H1 (cell line): Measurements from ENCODE around the gene ZNF879. TPM values are rescaled to one million over a fixed set of nuclear protein-coding genes. Genes with fewer than 3 reads are reported as not detected.

Experiments
- EP300 ChIP-seq, 2 experiments: IDR thresholded peaks; 1 replicate in 1 of 2; 2 replicates in 1 of 2; pipeline ENCODE4 v1.6.1; 2011 to 2012; ENCODE audit warnings: low read depth in 2 of 2, low read length in 2 of 2, mild to moderate bottlenecking in 2 of 2, borderline replicate concordance in 1 of 2, inconsistent platforms in 1 of 2, moderate library complexity in 1 of 2
- POLR2A ChIP-seq, 2 experiments: IDR thresholded peaks; 1 replicate in 1 of 2; 2 replicates in 1 of 2; pipeline ENCODE4 v1.6.1; 2011; ENCODE audit warnings: low read depth in 2 of 2, low read length in 2 of 2, mild to moderate bottlenecking in 2 of 2; ENCODE audit errors: control extremely low read depth in 1 of 2
- POLR2AphosphoS5 ChIP-seq: IDR thresholded peaks from 2 replicates; pipeline ENCODE4 v1.6.1; 2011; ENCODE audit warnings: low read depth, low read length
- POU5F1 ChIP-seq: IDR thresholded peaks from 2 replicates; pipeline ENCODE4 v1.6.1; 2011; ENCODE audit warnings: low read depth, mild to moderate bottlenecking, low read length, moderate library complexity
- RNF2 ChIP-seq: fragments of 200-900, 300-1000 bp; sonication (generic); IDR thresholded peaks from 2 replicates; pipeline ENCODE4 v1.7.1; 2016; ENCODE audit warnings: borderline replicate concordance, low read depth, mild to moderate bottlenecking, antibody characterized with exemption, low read length; ENCODE audit not compliant: poor library complexity, severe bottlenecking; ENCODE audit errors: missing control alignments
- polyA plus RNA-seq, 7 experiments: library from polyadenylated mRNA; depleted of rRNA in 3 of 7; stranded (reverse) in 5 of 7; unstranded in 2 of 7; fragments of >200 nt in 5 of 7; fragments of 200-250 nt in 2 of 7; gene quantifications; 1 replicate in 5 of 7; 2 replicates in 1 of 7; 4 replicates in 1 of 7; pipeline versions ENCODE4 v1.2.1 to v1.2.3, GENCODE V29; 2011 to 2013; ENCODE audit warnings: missing spikeins in 2 of 7, mixed read lengths in 2 of 7
- total RNA-seq: library from RNA; stranded (reverse); fragmentation: NEBNext Ultra II Directional; extraction: Animal tissue kit (Norgen Biotek cat#: 25700); gene quantifications from 2 replicates; pipeline ENCODE4 v1.2.1, GENCODE V29; 2021

The ZNF879 gene
- total and polyA plus RNA-seq, 2 of the 8 experiments (the other 6 are each of a cell fraction or from before 2014, with no cell fraction given) = 2.2 to 3.1 TPM

GRCh38 chr5:179054876-179055275, 31.3 kb downstream of the ZNF879 start (continued):
- TF ChIP-seq EP300 (IDR thresholded peaks at IDR 0.05; ENCODE audit: borderline replicate concordance in 1 of 2, low read depth in 2 of 2, low read length in 2 of 2) (no peak), POLR2A (IDR thresholded peaks at IDR 0.05; ENCODE audit: control extremely low read depth in 1 of 2, low read depth in 2 of 2, low read length in 2 of 2) (no peak), RNF2 (no peak), POU5F1 (no peak), POLR2AphosphoS5 (no peak)
- TF ChIP-seq, all 59 proteins: peak for 0
